Panc1 (cell line): ENCODE measurements around the gene NR2E1. TPM values are rescaled to one million over a fixed set of nuclear protein-coding genes. Genes with fewer than 3 reads are reported as not detected.

Experiments
- ATAC-seq: fragments of 200-7000 bp; cut with Tn5 transposase; 2 replicates; pipeline ENCODE4 v1.9.1; 2020; ENCODE audit warnings: mild to moderate bottlenecking, moderate library complexity
- BruUV-seq: library from RNA; stranded (reverse); fragments of 400-500 nt; replicated peaks from 2 replicates; lab custom pipeline; 2021; lab: Mats Ljungman, UMichigan
- CTCF ChIA-PET: fragments of 300-600 bp; sonication (Branson Sonifier 250); formaldehyde crosslinking; loops from one replicate; lab custom pipeline; 2022; ENCODE audit warnings: antibody characterized with exemption; lab: Charles Lee
- POLR2A ChIA-PET: fragments of 300-600 bp; sonication (Branson Sonifier 250); formaldehyde crosslinking; loops from one replicate; lab custom pipeline; 2022; ENCODE audit warnings: antibody characterized with exemption; lab: Charles Lee
- DNase-seq: peaks from one replicate; pipeline ENCODE4 v3.0.0-alpha.2; 2010; ENCODE audit warnings: low read depth, low spot score
- H3K27ac ChIP-seq: 2 replicates; pipeline ENCODE4 v1.5.1; 2011; ENCODE audit warnings: mild to moderate bottlenecking, low read length, inconsistent platforms
- H3K27me3 ChIP-seq: fragments of 200-500 bp; sonication (Bioruptor generic); 2 replicates; pipeline ENCODE4 v1.6.0; 2014; ENCODE audit warnings: low read length, inconsistent platforms; ENCODE audit not compliant: control insufficient read depth, insufficient read depth
- H3K36me3 ChIP-seq: fragments of 200-500 bp; sonication (Bioruptor generic); 2 replicates; pipeline ENCODE4 v1.5.1; 2014; ENCODE audit warnings: inconsistent platforms, mild to moderate bottlenecking, low read length, moderate library complexity; ENCODE audit not compliant: control insufficient read depth, insufficient read depth
- H3K4me1 ChIP-seq: 2 replicates; pipeline ENCODE4 v1.5.1; 2011; ENCODE audit warnings: inconsistent platforms, mild to moderate bottlenecking, low read length, moderate library complexity; ENCODE audit not compliant: control insufficient read depth, insufficient read depth
- H3K4me3 ChIP-seq, 2 experiments: 2 replicates each; pipeline ENCODE4 v1.5.1; 2011 to 2012; ENCODE audit warnings: low read depth in 2 of 2, low read length in 2 of 2, mild to moderate bottlenecking in 2 of 2, inconsistent platforms in 1 of 2, moderate library complexity in 1 of 2
- H3K9me3 ChIP-seq: fragments of 200-500 bp; sonication (Bioruptor generic); 2 replicates; pipeline ENCODE4 v1.5.1; 2014; ENCODE audit warnings: low read depth, mild to moderate bottlenecking, inconsistent platforms, low read length, moderate library complexity; ENCODE audit not compliant: control insufficient read depth, insufficient read depth
- CTCF ChIP-seq: fragments of 450-650 bp; IDR thresholded peaks from 2 replicates; pipeline ENCODE4 v1.5.1; 2017; ENCODE audit warnings: mild to moderate bottlenecking
- POLR2AphosphoS5 ChIP-seq: IDR thresholded peaks from 2 replicates; pipeline ENCODE4 v1.6.1; 2012; ENCODE audit warnings: mild to moderate bottlenecking, low read depth, low read length, moderate library complexity
- REST ChIP-seq, 2 experiments: IDR thresholded peaks; 2 replicates each; pipeline ENCODE4 v1.6.1; 2011 to 2012; ENCODE audit warnings: low read depth in 2 of 2, control low read depth in 1 of 2, low read length in 1 of 2, mild to moderate bottlenecking in 1 of 2, moderate library complexity in 1 of 2; ENCODE audit not compliant: insufficient read depth in 1 of 2
- SIN3A ChIP-seq: IDR thresholded peaks from 2 replicates; pipeline ENCODE4 v1.6.1; 2012; ENCODE audit warnings: low read depth, mild to moderate bottlenecking, low read length, moderate library complexity, borderline replicate concordance; ENCODE audit not compliant: insufficient read depth
- TCF7L2 ChIP-seq: IDR thresholded peaks from 2 replicates; pipeline ENCODE4 v1.6.1; 2011; ENCODE audit warnings: mild to moderate bottlenecking, low read depth, low read length, inconsistent platforms
- in situ Hi-C: cut with HindIII; loops from 2 replicates; pipeline ENCODE4 v1.10.0; 2016; ENCODE audit warnings: low sequenced_read_pairs, low pct_unique_long_range_greater_than_20kb
- intact Hi-C: fragments of 100-400 bp; cut with micrococcal nuclease; formaldehyde crosslinking; loops from one replicate; pipeline ENCODE4 v1.10.0; 2022; ENCODE audit not compliant: unreplicated experiment
- total RNA-seq: library from RNA; stranded (reverse); gene quantifications from one replicate; pipeline ENCODE4 v1.2.1, GENCODE V29; 2021; ENCODE audit not compliant: unreplicated experiment

NR2E1 gene
- total RNA-seq, 1 experiment from 2014 or later = 0.13 TPM

DNA sequence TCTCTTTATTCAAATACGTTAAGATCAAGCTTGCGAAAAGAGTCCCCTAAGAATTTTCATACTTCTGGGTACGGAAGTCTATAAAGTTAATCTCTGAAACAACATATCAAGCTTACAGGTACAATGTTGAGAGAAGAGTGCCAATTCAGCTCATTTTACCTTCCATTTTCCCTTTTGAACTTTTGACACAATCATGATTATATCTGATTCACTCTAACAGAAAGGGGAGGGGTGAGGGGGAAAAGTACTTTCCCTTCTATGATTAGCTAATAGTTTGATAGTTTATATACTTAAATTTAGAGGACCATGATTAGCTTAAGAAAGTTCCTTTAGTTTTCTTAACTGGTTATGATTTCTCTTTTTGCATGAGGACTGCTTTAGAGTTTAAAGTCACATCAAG lies 61.5 kb downstream of the NR2E1 start:
- POLR2A ChIA-PET = no interaction called here

DNA sequence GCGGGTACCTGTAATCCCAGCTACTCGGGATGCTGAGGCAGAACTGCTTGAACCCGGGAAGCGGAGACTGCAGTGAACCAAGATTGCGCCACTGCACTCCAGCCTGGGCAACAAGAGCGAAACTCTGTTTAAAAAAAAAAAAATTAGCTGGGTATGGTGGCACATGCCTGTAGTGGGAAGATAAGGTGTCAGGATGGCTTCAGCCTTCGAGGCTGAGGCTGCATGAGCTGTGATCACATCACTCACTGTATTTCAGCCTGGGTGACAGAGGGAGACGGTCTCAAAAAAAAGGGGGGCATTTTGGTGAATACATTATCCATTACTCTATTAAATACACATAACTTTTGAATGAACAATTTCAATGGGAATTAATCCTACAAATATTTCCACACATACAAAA lies 62.6 kb downstream of the NR2E1 start:
- Histone ChIP-seq H3K4me1 (no peaks in the 10 kb centered on the region), H3K36me3 (no peaks in the 10 kb centered on the region), H3K4me3 (no peak overlapping the region), H3K27me3 (no peaks in the 10 kb centered on the region), H3K27ac (no peak overlapping the region), H3K9me3 (no peaks in the 10 kb centered on the region)
- BruUV-seq = no TSS peak
- ChIA-PET CTCF (no interaction called here), POLR2A (no interaction called here)
- no peak for ATAC-seq
- intact Hi-C loops = no loop called here
- DNase-seq = no peak
- in situ Hi-C loops = no loop called here
- TF ChIP-seq CTCF = no peak
- TF ChIP-seq POLR2AphosphoS5 = no peak

More for the DNA sequence above, 61.5 kb downstream of the NR2E1 start:
- no peak for ATAC-seq
- intact Hi-C loops = no loop called here
- in situ Hi-C loops = no loop called here
- Histone ChIP-seq H3K4me1 (no peaks in the 10 kb centered on the region), H3K36me3 (no peaks in the 10 kb centered on the region; the same call in none of the 2 replicates), H3K27me3 (no peaks in the 10 kb centered on the region), H3K9me3 (no peaks in the 10 kb centered on the region), H3K4me3 (no peak overlapping the region), H3K27ac (no peak overlapping the region)
- no TSS peak for BruUV-seq
- DNase-seq = no peak
- CTCF ChIA-PET = no interaction called here
- TF ChIP-seq SIN3A (no peak), CTCF (no peak), REST (IDR thresholded peaks at IDR 0.05; ENCODE audit: insufficient read depth in 1 of 2, low read depth in 2 of 2, low read length in 1 of 2) (no peak), POLR2AphosphoS5 (no peak), TCF7L2 (no peak)
